Neural cell (in vitro differentiated cells): ENCODE measurements around the gene FRMD4A.

ENCODE experiments used
- CTCF ChIP-seq: fragments of 450-650 bp; IDR thresholded peaks from 2 replicates; pipeline ENCODE4 v1.5.1; 2014; ENCODE audit warnings: antibody characterized with exemption, mild to moderate bottlenecking, moderate library complexity; ENCODE audit not compliant: poor library complexity, severe bottlenecking
- EZH2 ChIP-seq: fragments of 200-600, 300-800 bp; shearing (Covaris generic), sonication (generic); IDR thresholded peaks from 2 replicates; pipeline ENCODE4 v1.6.1; 2014; ENCODE audit warnings: antibody characterized with exemption, low read length, borderline replicate concordance, mild to moderate bottlenecking; ENCODE audit not compliant: insufficient read depth, poor library complexity, severe bottlenecking
- MXI1 ChIP-seq: fragments of 450-650 bp; conservative IDR thresholded peaks from 2 replicates; pipeline ENCODE4 v1.6.1; 2014; ENCODE audit warnings: antibody characterized with exemption, mild to moderate bottlenecking; ENCODE audit not compliant: poor library complexity, severe bottlenecking
- POLR2AphosphoS5 ChIP-seq: IDR thresholded peaks from 2 replicates; pipeline ENCODE4 v1.6.1; 2012
- RAD21 ChIP-seq: fragments of 450-650 bp; conservative IDR thresholded peaks from 2 replicates; pipeline ENCODE4 v1.6.1; 2014; ENCODE audit warnings: antibody characterized with exemption, mild to moderate bottlenecking, moderate library complexity
- REST ChIP-seq: IDR thresholded peaks from 2 replicates; pipeline ENCODE4 v1.6.1; 2012; ENCODE audit warnings: borderline replicate concordance
- SMC3 ChIP-seq: fragments of 450-650 bp; conservative IDR thresholded peaks from 2 replicates; pipeline ENCODE4 v1.6.1; 2014; ENCODE audit warnings: antibody characterized with exemption, mild to moderate bottlenecking, moderate library complexity; ENCODE audit not compliant: poor library complexity

- no peak for TF ChIP-seq MXI1
- no peak for TF ChIP-seq EZH2
- TF ChIP-seq RAD21, result no peak
- no peak for TF ChIP-seq CTCF
- no peak for TF ChIP-seq POLR2AphosphoS5
- no peak for TF ChIP-seq SMC3
- no peak for TF ChIP-seq REST
Measured at GRCh38 chr10:14077430-14077829, 253.3 kb downstream of the FRMD4A start.
